Measurements from ENCODE around the gene HS3ST5. TPM values are rescaled to one million over a fixed set of nuclear protein-coding genes. Genes with fewer than 3 reads are reported as not detected.

The HS3ST5 gene
- total and polyA plus RNA-seq, 10 donors, result not detected

DNA sequence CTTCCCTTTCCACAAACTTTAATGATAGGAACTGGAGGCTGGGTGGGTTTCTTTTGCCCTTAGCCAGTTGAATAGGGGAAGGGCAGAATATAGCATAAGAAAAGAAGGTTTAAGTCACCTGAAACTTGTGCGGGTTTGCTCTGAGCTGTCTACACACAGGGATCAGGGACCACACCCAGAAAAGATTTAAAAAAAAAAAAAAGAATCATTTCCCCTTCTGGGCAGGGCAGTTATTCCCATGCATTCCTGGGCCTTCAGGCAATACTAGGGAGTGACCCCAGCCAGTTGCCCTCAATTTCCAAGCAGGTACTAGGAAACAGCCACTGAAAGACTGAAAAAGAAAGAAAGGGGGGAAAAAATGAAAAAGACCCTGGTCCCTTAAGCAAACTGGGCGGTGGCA lies 332.3 kb downstream of the HS3ST5 start:
- H3K36me3 ChIP-seq, result no peaks in the 10 kb centered on the region
- H3K9me3 ChIP-seq, result no peaks in the 10 kb centered on the region
- H3K27ac ChIP-seq, result no peak overlapping the region
- DNase-seq, result no peak
- H3K4me3 ChIP-seq, result no peak overlapping the region
- TF ChIP-seq POLR2A (IDR thresholded peaks at IDR 0.05), result no peak
- TF ChIP-seq, protein P1, sequence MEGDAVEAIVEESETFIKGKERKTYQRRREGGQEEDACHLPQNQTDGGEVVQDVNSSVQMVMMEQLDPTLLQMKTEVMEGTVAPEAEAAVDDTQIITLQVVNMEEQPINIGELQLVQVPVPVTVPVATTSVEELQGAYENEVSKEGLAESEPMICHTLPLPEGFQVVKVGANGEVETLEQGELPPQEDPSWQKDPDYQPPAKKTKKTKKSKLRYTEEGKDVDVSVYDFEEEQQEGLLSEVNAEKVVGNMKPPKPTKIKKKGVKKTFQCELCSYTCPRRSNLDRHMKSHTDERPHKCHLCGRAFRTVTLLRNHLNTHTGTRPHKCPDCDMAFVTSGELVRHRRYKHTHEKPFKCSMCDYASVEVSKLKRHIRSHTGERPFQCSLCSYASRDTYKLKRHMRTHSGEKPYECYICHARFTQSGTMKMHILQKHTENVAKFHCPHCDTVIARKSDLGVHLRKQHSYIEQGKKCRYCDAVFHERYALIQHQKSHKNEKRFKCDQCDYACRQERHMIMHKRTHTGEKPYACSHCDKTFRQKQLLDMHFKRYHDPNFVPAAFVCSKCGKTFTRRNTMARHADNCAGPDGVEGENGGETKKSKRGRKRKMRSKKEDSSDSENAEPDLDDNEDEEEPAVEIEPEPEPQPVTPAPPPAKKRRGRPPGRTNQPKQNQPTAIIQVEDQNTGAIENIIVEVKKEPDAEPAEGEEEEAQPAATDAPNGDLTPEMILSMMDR (IDR thresholded peaks at IDR 0.05 in 8 of 11, conservative IDR thresholded peaks at IDR 0.05 in 3 of 11), result no peak
- TF ChIP-seq POLR2AphosphoS5 (IDR thresholded peaks at IDR 0.05), result no peak
- intact Hi-C loops (cut with DNase I; ENCODE audit: low total_unique reads), result no loop called here
- peaks cover 0 to 5% (median 0%) of the 10 kb centered on the region in 7 donors for H3K27me3 ChIP-seq (replicated peaks in 1 of 7)
- peaks cover 0 to 7% (median 0%) of the 10 kb centered on the region in 6 donors for H3K4me1 ChIP-seq
- 84 to 93% (median 91%) methylated on average over 2 of the region's 2 CpGs for WGBS, 5 donors

DNA sequence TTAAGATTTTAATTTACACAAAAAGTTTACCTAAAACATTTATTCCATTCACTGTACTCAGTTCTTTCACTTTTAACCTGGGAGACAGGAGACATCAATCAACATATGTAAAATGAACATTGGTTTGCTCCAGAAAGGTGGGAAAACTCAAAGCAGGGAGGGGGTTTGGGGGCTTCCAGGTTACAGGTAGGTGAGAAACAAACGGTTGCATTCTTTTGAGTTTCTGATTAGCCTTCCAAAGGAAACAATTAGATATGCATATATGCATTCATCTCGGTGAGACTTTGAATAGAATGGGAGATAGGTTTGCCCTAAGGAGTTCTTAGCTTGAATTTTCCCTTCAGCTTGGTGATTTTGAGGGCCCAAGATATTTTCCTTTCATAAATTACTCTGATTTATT lies 333.6 kb downstream of the HS3ST5 start:
- WGBS, 5 donors, result 70 to 83% (median 81%) methylated on average over 2 of the region's 2 CpGs
- Histone ChIP-seq H3K4me3 (no peak overlapping the region), H3K27me3 (replicated peaks in 1 of 7) (peaks cover 0 to 5% (median 0%) of the 10 kb centered on the region in 7 donors), H3K9me3 (peaks cover 0 to 4% (median 0%) of the 10 kb centered on the region in 8 donors), H3K27ac (no peak overlapping the region), H3K4me1 (peaks cover 0 to 7% (median 0%) of the 10 kb centered on the region in 6 donors), H3K36me3 (no peaks in the 10 kb centered on the region)
- intact Hi-C loops (cut with DNase I; ENCODE audit: low total_unique reads), result no loop called here
- no peak for DNase-seq
- TF ChIP-seq, protein P1 (IDR thresholded peaks at IDR 0.05 in 8 of 11, conservative IDR thresholded peaks at IDR 0.05 in 3 of 11), result no peak
- TF ChIP-seq POLR2A (IDR thresholded peaks at IDR 0.05) (no peak), POLR2AphosphoS5 (IDR thresholded peaks at IDR 0.05) (no peak)

DNA sequence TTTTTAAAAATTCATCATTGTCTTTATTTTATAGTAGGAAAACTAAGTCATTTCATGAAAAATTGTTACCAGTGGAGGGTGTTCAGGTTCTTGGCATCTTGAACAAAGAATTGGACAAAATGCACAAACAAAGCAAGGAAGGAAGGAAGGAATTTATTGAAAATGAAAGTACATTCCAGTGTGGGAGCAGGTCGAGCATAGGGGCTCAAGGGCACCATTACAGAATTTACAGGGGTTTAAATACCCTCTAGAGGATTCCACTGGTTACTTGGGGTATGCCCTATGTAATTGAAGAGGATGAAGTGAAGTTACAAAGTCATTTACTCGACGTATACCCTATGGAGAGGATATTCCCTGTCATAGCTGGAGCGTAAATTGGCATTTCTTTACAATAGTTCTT lies 334.5 kb downstream of the HS3ST5 start:
- Histone ChIP-seq H3K4me3 (no peak overlapping the region), H3K9me3 (peaks cover 0 to 4% (median 0%) of the 10 kb centered on the region in 8 donors), H3K4me1 (peaks cover 0 to 7% (median 0%) of the 10 kb centered on the region in 6 donors), H3K27ac (no peak overlapping the region), H3K36me3 (no peaks in the 10 kb centered on the region), H3K27me3 (replicated peaks in 1 of 7) (peaks cover 0 to 5% (median 0%) of the 10 kb centered on the region in 7 donors)
- TF ChIP-seq, protein P1 (IDR thresholded peaks at IDR 0.05 in 8 of 11, conservative IDR thresholded peaks at IDR 0.05 in 3 of 11), result no peak
- no peak for TF ChIP-seq POLR2A (IDR thresholded peaks at IDR 0.05)
- TF ChIP-seq POLR2AphosphoS5 (IDR thresholded peaks at IDR 0.05), result no peak
- WGBS, 5 donors, result 56 to 76% (median 71%) methylated on average over 4 of the region's 4 CpGs
- DNase-seq, result no peak
- intact Hi-C loops (cut with DNase I; ENCODE audit: low total_unique reads), result no loop called here

DNA sequence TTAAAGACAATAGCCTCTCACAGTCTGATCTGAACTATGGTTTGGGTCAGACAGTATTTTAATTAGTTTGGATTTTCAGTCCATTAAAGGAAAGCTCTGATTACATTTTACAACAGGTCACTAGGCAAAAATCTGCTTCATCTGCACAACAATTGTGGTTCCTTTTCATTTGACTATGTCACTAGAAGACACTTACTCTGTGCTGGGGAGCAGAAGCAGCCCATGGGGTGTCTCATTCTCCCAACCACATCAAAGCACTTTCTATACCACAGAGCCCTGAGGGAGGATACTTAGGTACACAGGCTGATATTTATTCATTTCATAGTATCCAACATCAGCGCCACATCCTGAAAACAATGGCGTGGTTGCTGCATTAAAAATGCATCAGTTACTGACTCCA lies 335.3 kb downstream of the HS3ST5 start:
- TF ChIP-seq POLR2AphosphoS5 (IDR thresholded peaks at IDR 0.05) (no peak), POLR2A (IDR thresholded peaks at IDR 0.05) (no peak)
- TF ChIP-seq, protein P1 (IDR thresholded peaks at IDR 0.05 in 8 of 11, conservative IDR thresholded peaks at IDR 0.05 in 3 of 11), result no peak

More for the DNA sequence above, 335.3 kb downstream of the HS3ST5 start:
- 71 to 85% (median 81%) methylated on average over 2 of the region's 2 CpGs for WGBS, 5 donors
- Histone ChIP-seq H3K4me1 (peaks cover 0 to 7% (median 0%) of the 10 kb centered on the region in 6 donors), H3K27ac (no peak overlapping the region), H3K27me3 (replicated peaks in 1 of 7) (peaks cover 0 to 5% (median 0%) of the 10 kb centered on the region in 7 donors), H3K9me3 (peaks cover 0 to 4% (median 0%) of the 10 kb centered on the region in 8 donors), H3K36me3 (no peaks in the 10 kb centered on the region), H3K4me3 (no peak overlapping the region)
- no peak for DNase-seq
- intact Hi-C loops (cut with DNase I; ENCODE audit: low total_unique reads), result no loop called here

Small RNA genes within 50 kb of the gene (small RNA-seq; reads per million reads assigned to genes)
- 0 reads per million in 4 donors for gene RNA5SP213
